Embryonic facial prominence (tissue), 1 donor: ENCODE measurements around the gene OR56B1.

Experiments
- DNase-seq: peaks from one replicate; pipeline ENCODE4 v3.0.0-alpha.2; 2016; ENCODE audit errors: extremely low spot score

The OR56B1 gene

GRCh38 chr11:5727691-5728090, 8.6 kb upstream of the OR56B1 start:
- no peak for DNase-seq

- DNase-seq: no peak
Observed at GRCh38 chr11:5737091-5737490, 843 bp downstream of the OR56B1 start.

GRCh38 chr11:5737670-5738392, 1.6 kb downstream of the OR56B1 start:
- no peak for DNase-seq

GRCh38 chr11:5738431-5738830, 2.2 kb downstream of the OR56B1 start:
- no peak for DNase-seq

GRCh38 chr11:5746614-5747013, 10.4 kb downstream of the OR56B1 start:
- no peak for DNase-seq

- DNase-seq: no peak
Observed at GRCh38 chr11:5749836-5750235, 13.6 kb downstream of the OR56B1 start.

GRCh38 chr11:5753943-5754342, 17.7 kb downstream of the OR56B1 start, which contains the start of gene OR52N4:
TSS of gene OR52N4 (plus strand) at chr11:5754243. CDS start at chr11:5754741, 498 bp downstream.
- no peak for DNase-seq

GRCh38 chr11:5767056-5767455, 30.8 kb downstream of the OR56B1 start:
- DNase-seq: no peak

- DNase-seq: no peak
Observed at GRCh38 chr11:5783255-5783654, 47.0 kb downstream of the OR56B1 start, which contains the start of gene OR52N5. TSS of gene OR52N5 (minus strand) at chr11:5783355. CDS start at chr11:5778634, 4,721 bp downstream.
